Muscle layer of duodenum (tissue), 2 donors: Measurements from ENCODE around the gene ILDR2.

Experiments used
- H3K27ac ChIP-seq: one replicate; pipeline ENCODE4 v1.7.0; 2013; ENCODE audit warnings: mild to moderate bottlenecking, low read length
- H3K27me3 ChIP-seq: one replicate; pipeline ENCODE4 v1.7.0; 2013; ENCODE audit warnings: low read depth, mild to moderate bottlenecking, control low read depth, low read length
- H3K36me3 ChIP-seq, 2 donors: one replicate each; pipeline ENCODE4 v1.7.0; 2013; ENCODE audit warnings: low read length in 2 of 2, control low read depth in 1 of 2, mild to moderate bottlenecking in 1 of 2; ENCODE audit not compliant: insufficient read depth in 2 of 2, control insufficient read depth in 1 of 2
- H3K4me1 ChIP-seq, 2 donors: one replicate each; pipeline ENCODE4 v1.7.0; 2013; ENCODE audit warnings: low read length in 2 of 2, mild to moderate bottlenecking in 2 of 2, control low read depth in 1 of 2, moderate library complexity in 1 of 2; ENCODE audit not compliant: insufficient read depth in 2 of 2, control insufficient read depth in 1 of 2
- H3K4me3 ChIP-seq, 2 donors: one replicate each; pipeline ENCODE4 v1.7.0; 2013; ENCODE audit warnings: low read length in 2 of 2, low read depth in 1 of 2, mild to moderate bottlenecking in 1 of 2
- H3K9me3 ChIP-seq, 2 donors: one replicate each; pipeline ENCODE4 v1.7.0; 2013; ENCODE audit warnings: low read length in 2 of 2, control low read depth in 1 of 2, mild to moderate bottlenecking in 1 of 2; ENCODE audit not compliant: control insufficient read depth in 1 of 2
- donor health status: healthy.

Gene ILDR2

DNA sequence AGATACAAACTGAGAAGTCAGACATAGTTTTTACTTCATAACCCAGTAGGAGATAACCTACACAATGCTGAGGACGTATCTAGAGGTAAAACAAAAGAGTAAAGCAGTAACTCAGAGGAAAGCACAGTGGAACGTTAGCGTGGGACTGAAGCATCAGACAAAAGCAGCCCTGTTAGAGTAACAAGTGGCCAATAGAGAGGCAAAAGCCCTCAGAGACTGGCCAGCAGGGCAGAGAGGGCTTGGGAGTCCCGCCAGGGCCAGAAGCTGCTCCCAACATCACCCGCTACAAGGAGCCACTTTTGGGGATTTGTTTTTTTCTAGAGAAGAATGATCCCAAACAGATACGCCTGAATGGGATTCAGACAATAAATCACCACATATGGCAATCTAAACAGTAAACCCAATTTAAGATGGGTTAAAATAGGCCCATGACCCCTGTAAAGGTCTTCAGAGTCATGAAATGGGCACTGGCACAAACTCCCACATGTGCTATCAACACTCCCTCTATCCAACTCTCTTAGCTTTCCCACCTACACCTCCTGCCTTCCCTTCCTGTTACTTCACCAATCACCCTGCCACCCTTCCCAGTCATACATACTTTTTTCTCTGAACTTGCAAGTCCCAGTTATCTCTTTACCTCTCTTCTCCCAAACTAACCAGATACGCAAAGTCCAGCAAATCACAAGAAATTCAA, 116.5 kb downstream of the ILDR2 start:
- no peak overlapping the region for H3K4me3 ChIP-seq
- no peaks in the 10 kb centered on the region for H3K9me3 ChIP-seq
- H3K36me3 ChIP-seq = peaks cover 65 to 78% of the 10 kb centered on the region in 2 donors
- no peaks in the 10 kb centered on the region for H3K27me3 ChIP-seq
- no peak overlapping the region for H3K27ac ChIP-seq
- H3K4me1 ChIP-seq = no peaks in the 10 kb centered on the region
